Esophagus mucosa (tissue), 1 donor: Measurements from ENCODE around the gene ZNF175. TPM values are rescaled to one million over a fixed set of nuclear protein-coding genes. Genes with fewer than 3 reads are reported as not detected.
"Not testable (repeated sequence)": the region's sequence is repeated elsewhere in the genome, so short reads cannot be mapped to it uniquely, and the experiment has no call there.

Source experiments
- ATAC-seq: fragments of 200-7000 bp; cut with Tn5 transposase; one replicate; pipeline ENCODE4 v1.9.1; 2020
- total RNA-seq: library from RNA; stranded (reverse); gene quantifications from one replicate; pipeline ENCODE4 v1.2.4, GENCODE V29; 2023
- donor health status: DM: yes; HTN: yes; CAD: no.

Gene ZNF175
- total RNA-seq, 1 donor from 2014 or later: 5.8 TPM

GRCh38 chr19:51592521-51592920, 21.4 kb downstream of the ZNF175 start:
- ATAC-seq: no peak

- no peak for ATAC-seq
Measured at GRCh38 chr19:51593138-51593890, 22.2 kb downstream of the ZNF175 start.

GRCh38 chr19:51593969-51594773, 23.1 kb downstream of the ZNF175 start:
- peak; percentile 99 for ATAC-seq

GRCh38 chr19:51594774-51595109, 23.7 kb downstream of the ZNF175 start:
- ATAC-seq: peak; percentile 19

- ATAC-seq: no peak
Measured at GRCh38 chr19:51595190-51596175, 24.4 kb downstream of the ZNF175 start.

- ATAC-seq: no peak
Measured at GRCh38 chr19:51598159-51598915, 27.3 kb downstream of the ZNF175 start.

GRCh38 chr19:51599084-51599483, 28.0 kb downstream of the ZNF175 start:
- ATAC-seq: no peak

- ATAC-seq: peak; percentile 31
Measured at GRCh38 chr19:51600940-51601580, 30.0 kb downstream of the ZNF175 start.

GRCh38 chr19:51602189-51602854, 31.2 kb downstream of the ZNF175 start:
- ATAC-seq: no peak

GRCh38 chr19:51607077-51607476, 36.0 kb downstream of the ZNF175 start:
- peak; percentile 59 for ATAC-seq

GRCh38 chr19:51607920-51608562, 37.0 kb downstream of the ZNF175 start:
- ATAC-seq: peak; percentile 78

GRCh38 chr19:51610576-51610975, 39.5 kb downstream of the ZNF175 start:
- ATAC-seq: no peak

GRCh38 chr19:51614789-51615188, 43.7 kb downstream of the ZNF175 start:
- no peak for ATAC-seq

GRCh38 chr19:51615991-51616390, 44.9 kb downstream of the ZNF175 start:
- peak; percentile 59 for ATAC-seq

- ATAC-seq: no peak
Measured at GRCh38 chr19:51621178-51621577, 50.1 kb downstream of the ZNF175 start.

- ATAC-seq: no peak
Measured at GRCh38 chr19:51626675-51627074, 55.6 kb downstream of the ZNF175 start.

GRCh38 chr19:51627491-51628138, 56.5 kb downstream of the ZNF175 start:
- ATAC-seq: no peak

- ATAC-seq: no peak
Measured at GRCh38 chr19:51628153-51628939, 57.3 kb downstream of the ZNF175 start.

- ATAC-seq: not testable (repeated sequence)
Measured at GRCh38 chr19:51630315-51630714, 59.2 kb downstream of the ZNF175 start, which contains the start of gene SIGLEC5. Gene SIGLEC5, minus strand, starts transcription at chr19:51630401. Its CDS starts 66 bp downstream, at chr19:51630335.
